HG03460 (cell line): ENCODE data around the gene DIPK1A.

Source experiments
- ATAC-seq: cut with Tn5 transposase; IDR thresholded peaks from one replicate; pipeline ENCODE4 v1.9.1; 2021; ENCODE audit not compliant: unreplicated experiment

The DIPK1A gene

DNA sequence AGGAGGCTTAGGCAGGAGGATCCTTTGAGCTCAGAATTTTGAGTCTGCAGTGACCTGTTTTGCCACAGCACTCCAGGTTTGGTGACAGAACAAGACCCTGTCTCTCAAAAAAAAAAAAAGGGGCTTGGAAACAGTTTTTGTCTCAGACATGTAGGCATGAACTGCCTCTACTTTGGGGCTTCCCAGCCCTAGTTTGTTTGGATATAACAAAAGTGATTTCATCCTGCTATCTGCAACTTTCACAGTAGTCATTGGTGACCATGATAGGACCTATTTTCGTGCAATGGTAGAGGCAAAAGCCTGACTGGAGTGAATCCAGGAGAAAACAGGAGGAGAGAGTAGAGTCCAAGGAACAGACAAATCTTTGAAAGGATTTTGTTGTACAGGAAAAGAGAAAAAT is 156.0 kb downstream of the DIPK1A start:
- no peak for ATAC-seq

DNA sequence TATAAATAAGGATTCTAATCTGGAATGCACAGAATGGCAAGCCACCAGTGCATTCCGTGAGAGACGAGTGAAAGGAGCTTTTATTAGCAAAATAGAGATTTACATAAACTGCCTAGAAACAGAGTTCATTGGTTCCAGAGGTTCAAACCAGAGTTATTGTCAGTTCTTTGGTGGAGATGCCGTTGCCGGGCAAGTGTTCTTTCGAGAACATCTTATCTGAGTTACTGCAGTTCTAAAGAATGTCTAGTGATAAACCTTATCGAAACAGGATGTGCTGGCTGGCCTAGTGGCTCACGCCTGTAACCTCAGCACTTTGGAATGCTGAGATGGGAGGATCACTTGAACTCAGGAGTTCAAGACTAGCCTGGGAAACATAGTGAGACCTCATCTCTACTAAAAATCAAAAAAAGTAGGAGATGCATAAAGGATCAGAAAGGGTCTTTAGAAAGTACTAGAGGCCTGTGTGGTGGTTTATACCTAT is 156.5 kb downstream of the DIPK1A start:
- no peak for ATAC-seq

DNA sequence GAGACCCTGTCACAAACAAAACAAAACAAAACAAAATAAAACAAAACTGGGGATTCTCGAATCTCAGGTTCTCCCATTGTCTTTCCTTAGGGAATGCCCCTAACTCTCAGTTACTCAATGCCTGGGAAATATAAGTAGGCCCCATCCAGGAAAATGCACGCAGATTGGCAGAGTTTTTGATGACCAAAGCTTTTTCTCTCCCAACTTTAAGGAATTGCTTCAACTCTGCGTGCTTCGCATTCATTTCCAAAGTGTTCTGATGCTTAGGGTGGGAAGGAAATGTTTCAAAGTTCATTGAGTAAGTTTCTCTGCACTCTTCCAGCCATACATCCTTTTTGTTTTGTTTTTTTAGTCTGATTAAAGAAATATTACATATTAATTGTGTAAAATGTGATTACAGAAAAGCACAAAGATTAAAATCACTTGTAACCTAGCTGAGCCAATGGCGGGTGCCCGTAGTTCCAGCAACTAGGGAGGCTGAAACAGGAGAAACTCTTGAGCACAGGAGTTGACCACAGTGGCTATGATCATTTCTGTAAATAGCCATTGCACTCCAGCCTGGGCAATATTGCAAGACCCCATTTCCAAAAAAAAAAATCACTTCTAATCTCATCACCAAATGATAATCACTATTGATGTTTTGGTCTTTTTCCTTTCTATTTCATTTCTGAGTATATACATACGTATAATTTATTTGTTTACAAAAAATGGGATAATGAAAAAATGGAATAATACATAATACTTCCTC is 157.9 kb downstream of the DIPK1A start:
- ATAC-seq: no peak

DNA sequence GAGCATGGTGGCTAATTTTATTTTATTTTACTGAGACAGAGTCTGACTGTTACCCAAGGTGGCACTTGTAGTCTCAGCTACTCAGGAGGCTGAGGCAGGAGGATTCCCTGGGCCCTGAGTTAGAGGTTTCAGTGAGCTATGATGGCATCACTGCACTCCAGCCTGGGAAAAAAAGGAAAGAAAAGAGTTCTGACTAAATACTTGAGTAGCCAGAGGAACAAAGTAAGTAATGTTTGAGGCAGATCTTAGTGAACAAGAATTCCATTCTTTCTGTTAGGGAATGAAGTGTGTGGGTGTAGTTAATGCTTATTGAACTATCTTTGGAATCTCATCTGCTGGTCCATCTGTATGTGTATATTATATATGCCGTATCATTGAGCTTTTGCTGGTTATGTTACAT is 163.3 kb downstream of the DIPK1A start:
- no peak for ATAC-seq

DNA sequence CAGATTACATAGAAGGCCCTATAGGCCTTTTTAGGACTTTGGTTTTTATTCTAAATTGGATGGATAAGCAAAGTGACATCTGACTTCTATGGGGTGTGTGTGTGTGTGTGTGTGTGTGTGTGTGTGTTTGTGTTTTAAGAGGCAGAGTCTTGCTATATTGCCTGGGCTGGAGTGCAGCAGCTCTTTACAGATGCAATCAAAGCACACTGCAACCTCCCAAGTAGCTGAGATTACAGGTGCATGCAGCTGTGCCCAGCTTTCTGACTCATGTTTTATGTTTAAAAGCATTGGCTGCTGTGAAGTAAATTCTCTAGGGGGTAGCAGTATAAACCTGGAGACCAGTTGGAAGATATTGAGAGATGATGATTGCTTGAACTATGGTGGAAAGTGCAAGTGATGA is 164.0 kb downstream of the DIPK1A start:
- no peak for ATAC-seq

DNA sequence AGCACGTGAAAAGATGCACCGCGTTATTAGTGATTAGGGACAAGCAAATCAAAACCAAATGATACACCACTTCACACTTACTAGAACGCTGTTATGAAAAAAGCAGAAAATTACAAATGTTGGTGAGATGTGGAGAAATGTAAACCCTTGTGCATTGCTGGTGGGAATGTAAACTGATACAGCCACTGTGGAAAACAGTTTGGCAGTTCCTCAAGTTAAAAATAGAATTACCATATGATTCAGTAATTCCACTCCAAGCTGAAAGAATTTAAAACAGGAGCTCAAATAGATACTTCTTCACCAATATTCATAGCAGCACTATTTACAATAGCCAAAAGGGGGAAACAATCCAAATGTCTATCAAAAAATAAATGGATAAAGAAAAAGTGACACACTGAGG is 166.1 kb downstream of the DIPK1A start:
- no peak for ATAC-seq

DNA sequence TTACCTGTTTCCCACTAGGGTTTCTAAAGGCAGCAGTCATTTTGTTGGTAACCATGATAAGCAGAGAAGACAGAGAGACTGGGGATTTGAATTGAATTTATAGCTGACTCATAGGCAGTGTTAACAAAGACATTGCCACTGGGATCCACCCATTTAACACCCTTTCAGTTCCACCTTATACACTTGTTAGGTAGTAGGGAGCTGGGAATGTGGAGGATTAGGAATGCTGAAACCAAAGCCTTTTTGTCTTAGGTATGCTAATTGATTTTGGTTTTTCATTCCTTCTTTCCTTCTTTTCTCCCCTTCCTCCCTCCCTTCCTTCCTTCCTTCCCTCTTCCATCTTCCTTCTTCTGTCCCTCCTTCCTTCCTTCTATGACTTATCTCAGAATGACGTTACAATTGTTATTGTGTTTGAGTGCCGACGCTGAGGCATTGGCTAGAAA is 168.9 kb downstream of the DIPK1A start:
- ATAC-seq: no peak
